Activated CD4-positive, alpha-beta memory T cell treated with anti-CD3 and anti-CD28 coated beads for 36 hours (primary cell): ENCODE results near the gene CCR9. TPM values are rescaled to one million over a fixed set of nuclear protein-coding genes. Genes with fewer than 3 reads are reported as not detected.
A peak's percentile ranks its signal among the peaks of the same experiment; 100 is the strongest.

Source experiments
- CTCF ChIA-PET: fragments of 350-600 bp; sonication (Branson Sonifier 250); formaldehyde crosslinking; loops from one replicate; lab custom pipeline; 2021; ENCODE audit warnings: antibody characterized with exemption, inconsistent platforms; lab: Charles Lee
- POLR2A ChIA-PET: fragments of 350-600 bp; sonication (Branson Sonifier 250); formaldehyde crosslinking; loops from one replicate; lab custom pipeline; 2021; ENCODE audit warnings: antibody characterized with exemption; lab: Charles Lee
- DNase-seq: peaks from one replicate; pipeline ENCODE4 v3.0.0-alpha.2; 2020
- H3K27ac Mint-ChIP-seq: one replicate; pipeline ENCODE4 v1.8.0; 2021; ENCODE audit warnings: mixed read lengths
- H3K27me3 Mint-ChIP-seq: one replicate; pipeline ENCODE4 v1.8.0; 2021; ENCODE audit warnings: mixed read lengths
- H3K36me3 Mint-ChIP-seq: one replicate; pipeline ENCODE4 v1.8.0; 2021; ENCODE audit warnings: mixed read lengths
- H3K4me1 Mint-ChIP-seq: one replicate; pipeline ENCODE4 v1.8.0; 2021; ENCODE audit warnings: low read depth, mixed read lengths
- H3K4me3 Mint-ChIP-seq: one replicate; pipeline ENCODE4 v1.8.0; 2021; ENCODE audit warnings: mild to moderate bottlenecking, mixed read lengths
- H3K9me3 Mint-ChIP-seq: one replicate; pipeline ENCODE4 v1.8.0; 2021; ENCODE audit warnings: mixed read lengths
- intact Hi-C: fragments of 100-400 bp; cut with micrococcal nuclease; formaldehyde crosslinking; loops from one replicate; pipeline ENCODE4 v1.15.1; 2023
- total RNA-seq, 2 experiments: library from RNA; stranded (reverse); gene quantifications; one replicate each; pipeline ENCODE4 v1.2.3, GENCODE V29; 2021

The CCR9 gene
- total RNA-seq, 2 experiments from 2014 or later, result not detected

- H3K4me3 Mint-ChIP-seq, result no peak overlapping the region
- H3K27ac Mint-ChIP-seq, result no peak overlapping the region
- DNase-seq, result no peak
- H3K4me1 Mint-ChIP-seq, result peaks cover 9% of the 10 kb centered on the region
- H3K36me3 Mint-ChIP-seq, result no peaks in the 10 kb centered on the region
- H3K9me3 Mint-ChIP-seq, result peaks cover 3% of the 10 kb centered on the region
- ChIA-PET POLR2A (no interaction called here), CTCF (interaction anchor here (0.6 to 1.7 kb wide), 2 partner anchors 24 to 37 kb away, joined by 3 to 4 read pairs; no protein-coding TSS in a partner anchor)
- intact Hi-C loops, result no loop called here
- peaks cover 14% of the 10 kb centered on the region for H3K27me3 Mint-ChIP-seq
These were observed 5.8 kb downstream of the CCR9 start for GRCh38 chr3:45892161-45892560.

- DNase-seq, result no peak
- Mint-ChIP-seq H3K27me3 (peaks cover 20% of the 10 kb centered on the region), H3K36me3 (no peaks in the 10 kb centered on the region), H3K9me3 (peaks cover 3% of the 10 kb centered on the region), H3K27ac (no peak overlapping the region), H3K4me1 (peaks cover 5% of the 10 kb centered on the region), H3K4me3 (no peak overlapping the region)
- POLR2A ChIA-PET, result no interaction called here
- intact Hi-C loops, result no loop called here
- CTCF ChIA-PET, result no interaction called here
These were observed 7.7 kb downstream of the CCR9 start for GRCh38 chr3:45894015-45894414.

- Mint-ChIP-seq H3K9me3 (peaks cover 3% of the 10 kb centered on the region), H3K36me3 (no peaks in the 10 kb centered on the region), H3K4me1 (peaks cover 3% of the 10 kb centered on the region), H3K4me3 (no peak overlapping the region), H3K27ac (no peak overlapping the region), H3K27me3 (peaks cover 11% of the 10 kb centered on the region)
- CTCF ChIA-PET, result no interaction called here
- intact Hi-C loops, result no loop called here
- DNase-seq, result no peak
- POLR2A ChIA-PET, result no interaction called here
These were observed 9.5 kb downstream of the CCR9 start for GRCh38 chr3:45895686-45896468.

GRCh38 chr3:45896956-45897355 lies 10.6 kb downstream of the CCR9 start:
- CTCF ChIA-PET, result no interaction called here

GRCh38 chr3:45904931-45905330 lies 18.6 kb downstream of the CCR9 start:
- POLR2A ChIA-PET, result no interaction called here
- Mint-ChIP-seq H3K4me1 (peaks cover 19% of the 10 kb centered on the region), H3K9me3 (no peaks in the 10 kb centered on the region), H3K36me3 (no peaks in the 10 kb centered on the region), H3K4me3 (no peak overlapping the region), H3K27ac (no peak overlapping the region), H3K27me3 (peaks cover 2% of the 10 kb centered on the region)
- intact Hi-C loops, result no loop called here
- CTCF ChIA-PET, result no interaction called here
- no peak for DNase-seq

More at GRCh38 chr3:45896956-45897355, 10.6 kb downstream of the CCR9 start:
- no peaks in the 10 kb centered on the region for H3K36me3 Mint-ChIP-seq
- H3K4me1 Mint-ChIP-seq, result peaks cover 3% of the 10 kb centered on the region
- POLR2A ChIA-PET, result no interaction called here
- peaks cover 3% of the 10 kb centered on the region for H3K9me3 Mint-ChIP-seq
- H3K27me3 Mint-ChIP-seq, result peaks cover 11% of the 10 kb centered on the region
- no peak overlapping the region for H3K27ac Mint-ChIP-seq
- no peak overlapping the region for H3K4me3 Mint-ChIP-seq
- DNase-seq, result no peak
- intact Hi-C loops, result no loop called here

GRCh38 chr3:45905755-45906154 lies 19.4 kb downstream of the CCR9 start:
- Mint-ChIP-seq H3K27me3 (peaks cover 7% of the 10 kb centered on the region), H3K36me3 (no peaks in the 10 kb centered on the region), H3K4me3 (no peak overlapping the region), H3K27ac (no peak overlapping the region), H3K9me3 (no peaks in the 10 kb centered on the region), H3K4me1 (peaks cover 19% of the 10 kb centered on the region)
- ChIA-PET CTCF (no interaction called here), POLR2A (no interaction called here)
- intact Hi-C loops, result no loop called here
- DNase-seq, result no peak

GRCh38 chr3:45906681-45907407 lies 20.5 kb downstream of the CCR9 start:
- no peak overlapping the region for H3K4me3 Mint-ChIP-seq
- ChIA-PET CTCF (interaction anchor here (0.9 kb wide), 1 partner anchor 75 kb away, joined by 3 read pairs; no protein-coding TSS in a partner anchor), POLR2A (no interaction called here)
- DNase-seq, result no peak
- peaks cover 10% of the 10 kb centered on the region for H3K27me3 Mint-ChIP-seq
- H3K27ac Mint-ChIP-seq, result no peak overlapping the region
- H3K4me1 Mint-ChIP-seq, result peaks cover 22% of the 10 kb centered on the region
- peaks cover 3% of the 10 kb centered on the region for H3K36me3 Mint-ChIP-seq
- intact Hi-C loops, result no loop called here
- H3K9me3 Mint-ChIP-seq, result no peaks in the 10 kb centered on the region

GRCh38 chr3:45907769-45908705 lies 21.7 kb downstream of the CCR9 start:
- H3K4me3 Mint-ChIP-seq, result no peak overlapping the region
- ChIA-PET CTCF (interaction anchor here (0.8 to 1.2 kb wide), 4 partner anchors 27 to 171 kb away, joined by 3 read pairs; no protein-coding TSS in a partner anchor), POLR2A (no interaction called here)
- DNase-seq, result peak; percentile 33
- no peak overlapping the region for H3K27ac Mint-ChIP-seq
- intact Hi-C loops, result no loop called here
- H3K9me3 Mint-ChIP-seq, result no peaks in the 10 kb centered on the region
- H3K36me3 Mint-ChIP-seq, result peaks cover 3% of the 10 kb centered on the region
- H3K4me1 Mint-ChIP-seq, result peaks cover 24% of the 10 kb centered on the region
- H3K27me3 Mint-ChIP-seq, result peaks cover 16% of the 10 kb centered on the region

- Mint-ChIP-seq H3K9me3 (no peaks in the 10 kb centered on the region), H3K4me3 (no peak overlapping the region), H3K27me3 (peaks cover 22% of the 10 kb centered on the region), H3K27ac (no peak overlapping the region), H3K4me1 (peaks cover 24% of the 10 kb centered on the region), H3K36me3 (peaks cover 3% of the 10 kb centered on the region)
- DNase-seq, result no peak
- ChIA-PET POLR2A (no interaction called here), CTCF (interaction anchor here (0.8 to 1.2 kb wide), 2 partner anchors 27 to 170 kb away, joined by 3 read pairs; no protein-coding TSS in a partner anchor)
- intact Hi-C loops, result no loop called here
These were observed 22.4 kb downstream of the CCR9 start for GRCh38 chr3:45908761-45909160.

- CTCF ChIA-PET, result interaction anchor here (1.2 kb wide), 1 partner anchor 28 kb away, joined by 3 read pairs; no protein-coding TSS in a partner anchor
- Mint-ChIP-seq H3K4me3 (no peak overlapping the region), H3K9me3 (no peaks in the 10 kb centered on the region), H3K36me3 (peaks cover 3% of the 10 kb centered on the region), H3K4me1 (peaks cover 26% of the 10 kb centered on the region), H3K27me3 (peaks cover 24% of the 10 kb centered on the region), H3K27ac (no peak overlapping the region)
- intact Hi-C loops, result no loop called here
- POLR2A ChIA-PET, result no interaction called here
- no peak for DNase-seq
These were observed 23.2 kb downstream of the CCR9 start for GRCh38 chr3:45909542-45909941.

- CTCF ChIA-PET, result interaction anchor here (0.9 kb wide), 1 partner anchor 28 kb away, joined by 3 read pairs; no protein-coding TSS in a partner anchor
- H3K4me3 Mint-ChIP-seq, result no peak overlapping the region
- DNase-seq, result no peak
- POLR2A ChIA-PET, result interaction anchor here (0.9 kb wide), 1 partner anchor 111 kb away, joined by 4 read pairs; no protein-coding TSS in a partner anchor
- H3K36me3 Mint-ChIP-seq, result peaks cover 3% of the 10 kb centered on the region
- H3K27me3 Mint-ChIP-seq, result peaks cover 26% of the 10 kb centered on the region
- intact Hi-C loops, result no loop called here
- H3K9me3 Mint-ChIP-seq, result no peaks in the 10 kb centered on the region
- no peak overlapping the region for H3K27ac Mint-ChIP-seq
- peaks cover 33% of the 10 kb centered on the region for H3K4me1 Mint-ChIP-seq
These were observed 24.5 kb downstream of the CCR9 start for GRCh38 chr3:45910892-45911291.
